AG04450 (cell line): ENCODE data around the gene CACNA1G. TPM values are rescaled to one million over a fixed set of nuclear protein-coding genes. Genes with fewer than 3 reads are reported as not detected.

Experiments
- CTCF ChIA-PET: fragments of 300-600, 350-600 bp; formaldehyde crosslinking; extraction: SDS; loops from one replicate; lab custom pipeline; 2022; ENCODE audit warnings: antibody characterized with exemption, inconsistent platforms; lab: Charles Lee
- POLR2A ChIA-PET: fragments of 350-600 bp; formaldehyde crosslinking; extraction: SDS; loops from one replicate; lab custom pipeline; 2021; ENCODE audit warnings: antibody characterized with exemption, inconsistent platforms; lab: Yijun Ruan, JAX
- DNase-seq: peaks from one replicate; pipeline ENCODE4 v3.0.0-alpha.2; 2011; ENCODE audit warnings: low read depth, low spot score
- H3K27ac ChIP-seq: one replicate; pipeline ENCODE4 v1.5.1; 2012; ENCODE audit warnings: low read depth, low read length, control low read depth
- H3K27me3 ChIP-seq: one replicate; pipeline ENCODE4 v1.6.0; 2012; ENCODE audit warnings: low read length; ENCODE audit not compliant: control insufficient read depth, insufficient read depth
- H3K4me3 ChIP-seq: 2 replicates; pipeline ENCODE4 v1.5.1; 2011; ENCODE audit warnings: mild to moderate bottlenecking, low read depth, low read length, control low read depth
- H3K9me3 ChIP-seq: 2 replicates; pipeline ENCODE4 v1.5.1; 2012; ENCODE audit warnings: low read length; ENCODE audit not compliant: control insufficient read depth, insufficient read depth
- CTCF ChIP-seq: IDR thresholded peaks from 2 replicates; pipeline ENCODE4 v1.5.1; 2011; ENCODE audit warnings: low read depth, low read length, control low read depth, inconsistent platforms
- polyA plus RNA-seq: library from polyadenylated mRNA; depleted of rRNA; stranded (reverse); fragments of >200 nt; gene quantifications from 2 replicates; pipeline ENCODE4 v1.2.3, GENCODE V29; 2011

The CACNA1G gene
- polyA plus RNA-seq, 1 experiment, result 0.05 TPM

- DNase-seq, result no peak
- CTCF ChIA-PET, result interaction anchor here (1.5 kb wide), 1 partner anchor 12 kb away, joined by 4 read pairs; no protein-coding TSS in a partner anchor
- H3K9me3 ChIP-seq, result no peaks in the 10 kb centered on the region; the same call in 1 of the 2 replicates
- no peak overlapping the region for H3K27ac ChIP-seq
- peaks cover 2% of the 10 kb centered on the region for H3K27me3 ChIP-seq
- POLR2A ChIA-PET, result no interaction called here
- no peak overlapping the region for H3K4me3 ChIP-seq
- no peak for TF ChIP-seq CTCF
Observed at GRCh38 chr17:50614471-50615051, 54.0 kb downstream of the CACNA1G start.

- Histone ChIP-seq H3K27ac (no peak overlapping the region), H3K27me3 (peaks cover 2% of the 10 kb centered on the region), H3K4me3 (no peak overlapping the region), H3K9me3 (no peaks in the 10 kb centered on the region; the same call in 1 of the 2 replicates)
- TF ChIP-seq CTCF, result no peak
- DNase-seq, result no peak
- CTCF ChIA-PET, result interaction anchor here (3.4 kb wide), 1 partner anchor 11 kb away, joined by 13 read pairs; no protein-coding TSS in a partner anchor
- POLR2A ChIA-PET, result no interaction called here
Observed at GRCh38 chr17:50615828-50616227, 55.3 kb downstream of the CACNA1G start.

- DNase-seq, result no peak
- CTCF ChIA-PET, result interaction anchor here (2.4 to 3.4 kb wide), 2 partner anchors 8 to 68 kb away, joined by 7 to 13 read pairs; no protein-coding TSS in a partner anchor
- Histone ChIP-seq H3K27me3 (peaks cover 2% of the 10 kb centered on the region), H3K27ac (no peak overlapping the region), H3K4me3 (no peak overlapping the region), H3K9me3 (no peaks in the 10 kb centered on the region; the same call in 1 of the 2 replicates)
- TF ChIP-seq CTCF, result no peak
- POLR2A ChIA-PET, result no interaction called here
Observed at GRCh38 chr17:50618300-50618699, 57.8 kb downstream of the CACNA1G start.

GRCh38 chr17:50618941-50619340 lies 58.4 kb downstream of the CACNA1G start:
- ChIA-PET POLR2A (no interaction called here), CTCF (interaction anchor here (3.4 kb wide), 1 partner anchor 8 kb away, joined by 13 read pairs; no protein-coding TSS in a partner anchor)
- Histone ChIP-seq H3K4me3 (no peak overlapping the region), H3K9me3 (no peaks in the 10 kb centered on the region; the same call in 1 of the 2 replicates), H3K27me3 (peaks cover 2% of the 10 kb centered on the region), H3K27ac (no peak overlapping the region)
- no peak for TF ChIP-seq CTCF
- no peak for DNase-seq

GRCh38 chr17:50619489-50619888 lies 59.0 kb downstream of the CACNA1G start:
- ChIA-PET CTCF (interaction anchor here (3.4 kb wide), 1 partner anchor 7 kb away, joined by 13 read pairs; no protein-coding TSS in a partner anchor), POLR2A (no interaction called here)
- Histone ChIP-seq H3K27ac (no peak overlapping the region), H3K9me3 (no peaks in the 10 kb centered on the region; the same call in 1 of the 2 replicates), H3K27me3 (no peaks in the 10 kb centered on the region), H3K4me3 (no peak overlapping the region)
- no peak for DNase-seq
- TF ChIP-seq CTCF, result no peak
